NCI-H2227 (cell line): ENCODE results near the gene SH2D3C.

Experiments
- DNase-seq: peaks from one replicate; lab custom pipeline; 2025; ENCODE audit not compliant: unreplicated experiment; lab: John Stamatoyannopoulos, UW

SH2D3C gene

GRCh38 chr9:127809002-127809539, 30.6 kb upstream of the SH2D3C start:
- no peak for DNase-seq

GRCh38 chr9:127808347-127809001, 30.0 kb upstream of the SH2D3C start:
- DNase-seq = no peak

GRCh38 chr9:127806871-127807270, 28.4 kb upstream of the SH2D3C start:
- DNase-seq = no peak

GRCh38 chr9:127805620-127806019, 27.2 kb upstream of the SH2D3C start:
- DNase-seq = peak; percentile 12

GRCh38 chr9:127803507-127804352, 25.3 kb upstream of the SH2D3C start:
- DNase-seq = no peak

- peak; percentile 88 for DNase-seq
Measured at GRCh38 chr9:127802576-127803443, 24.3 kb upstream of the SH2D3C start, which contains the start of gene FPGS. Gene FPGS (plus strand): TSS chr9:127802882. CDS start chr9:127802925, 43 bp downstream.

- no peak for DNase-seq
Measured at GRCh38 chr9:127801955-127802575, 23.6 kb upstream of the SH2D3C start.

- no peak for DNase-seq
Measured at GRCh38 chr9:127796852-127797370, 18.4 kb upstream of the SH2D3C start.

GRCh38 chr9:127796225-127796813, 17.9 kb upstream of the SH2D3C start:
- DNase-seq = no peak

GRCh38 chr9:127794001-127794791, 15.7 kb upstream of the SH2D3C start:
- DNase-seq = no peak

- no peak for DNase-seq
Measured at GRCh38 chr9:127793093-127793708, 14.7 kb upstream of the SH2D3C start.

GRCh38 chr9:127792417-127793031, 14.1 kb upstream of the SH2D3C start:
- no peak for DNase-seq

GRCh38 chr9:127791085-127791484, 12.6 kb upstream of the SH2D3C start:
- no peak for DNase-seq

- no peak for DNase-seq
Measured at GRCh38 chr9:127790094-127790855, 11.8 kb upstream of the SH2D3C start.

- no peak for DNase-seq
Measured at GRCh38 chr9:127789179-127789578, 10.7 kb upstream of the SH2D3C start.

GRCh38 chr9:127788337-127789011, 10.0 kb upstream of the SH2D3C start:
- DNase-seq = no peak

- no peak for DNase-seq
Measured at GRCh38 chr9:127786773-127787104, 8.3 kb upstream of the SH2D3C start.
